GM12891 (cell line): ENCODE measurements around the gene FNBP1.
A peak's percentile ranks its signal among the peaks of the same experiment; 100 is the strongest.
"Not testable (repeated sequence)": the region's sequence is repeated elsewhere in the genome, so short reads cannot be mapped to it uniquely, and the experiment has no call there.

ENCODE experiments used
- DNase-seq: peaks from one replicate; pipeline ENCODE4 v3.0.0; 2011; ENCODE audit warnings: low spot score; ENCODE audit not compliant: insufficient read length
- FAIRE-seq: peaks from 2 replicates; lab custom pipeline; 2011; peaks lifted over from hg19 to GRCh38; lab: Jason Lieb, UNC
- PAX5 ChIP-seq: IDR thresholded peaks from 2 replicates; pipeline ENCODE4 v1.6.1; 2011; ENCODE audit warnings: low read length, moderate library complexity, mild to moderate bottlenecking; ENCODE audit not compliant: insufficient read depth, severe bottlenecking
- POLR2A ChIP-seq: IDR thresholded peaks from 2 replicates; pipeline ENCODE4 v1.6.1; 2011; ENCODE audit warnings: low read depth, low read length, control low read depth
- POLR2AphosphoS5 ChIP-seq: IDR thresholded peaks from 2 replicates; pipeline ENCODE4 v1.6.1; 2011; ENCODE audit warnings: low read depth, low read length, control low read depth
- POU2F2 ChIP-seq: IDR thresholded peaks from 2 replicates; pipeline ENCODE4 v1.6.1; 2011; ENCODE audit warnings: low read depth, mild to moderate bottlenecking, control low read depth, low read length, moderate library complexity
- SPI1 ChIP-seq: IDR thresholded peaks from 2 replicates; pipeline ENCODE4 v1.6.1; 2011; ENCODE audit warnings: low read depth, low read length, control low read depth
- TAF1 ChIP-seq: IDR thresholded peaks from 2 replicates; pipeline ENCODE4 v1.6.1; 2011; ENCODE audit warnings: low read depth, low read length, control low read depth

The FNBP1 gene

DNA sequence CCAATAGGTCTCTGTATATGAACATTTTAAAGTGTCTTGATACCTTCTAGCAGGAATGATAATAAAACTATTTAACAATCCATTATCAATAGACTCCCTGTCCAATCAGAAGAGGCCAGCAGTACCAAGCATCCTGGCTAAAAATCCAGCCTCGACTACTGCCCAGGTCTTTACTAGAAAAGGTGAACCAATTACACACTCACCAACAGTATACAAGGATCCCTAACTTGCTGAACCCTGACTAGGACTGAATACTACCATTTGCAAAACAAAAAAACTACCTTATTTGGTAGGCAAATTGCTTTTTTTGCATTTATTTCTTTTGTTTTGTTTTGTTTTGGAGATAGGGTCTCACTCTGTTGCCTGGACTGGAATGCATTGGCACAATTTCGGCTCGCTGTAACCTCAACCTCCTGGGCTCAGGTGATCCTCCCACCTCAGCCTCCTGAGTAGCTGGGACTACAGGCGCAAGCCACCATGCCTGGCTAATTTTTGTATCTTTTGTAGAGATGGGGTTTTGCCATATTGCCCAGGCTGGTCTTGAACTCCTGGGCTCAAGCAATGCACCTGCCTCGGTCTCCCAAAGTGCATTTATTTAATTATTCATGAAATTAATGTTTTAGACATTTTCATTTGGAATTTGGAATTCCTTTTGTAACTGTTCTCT lies 27.5 kb downstream of the FNBP1 start:
- no peak for DNase-seq
- TF ChIP-seq TAF1, result no peak
- TF ChIP-seq POLR2A, result peak; percentile 67
- TF ChIP-seq POLR2AphosphoS5, result peak; percentile 74
- no peak for TF ChIP-seq PAX5
- TF ChIP-seq POU2F2, result no peak
- FAIRE-seq, result no peak

- FAIRE-seq, result peak; percentile 67
- DNase-seq, result no peak
- TF ChIP-seq POLR2A, result no peak
- TF ChIP-seq POLR2AphosphoS5, result peak; percentile 65; the same call in 1 of the 2 replicates
- TF ChIP-seq PAX5, result no peak
- no peak for TF ChIP-seq TAF1
- no peak for TF ChIP-seq SPI1
Observed at GRCh38 chr9:130013326-130013725, 29.7 kb downstream of the FNBP1 start.

DNA sequence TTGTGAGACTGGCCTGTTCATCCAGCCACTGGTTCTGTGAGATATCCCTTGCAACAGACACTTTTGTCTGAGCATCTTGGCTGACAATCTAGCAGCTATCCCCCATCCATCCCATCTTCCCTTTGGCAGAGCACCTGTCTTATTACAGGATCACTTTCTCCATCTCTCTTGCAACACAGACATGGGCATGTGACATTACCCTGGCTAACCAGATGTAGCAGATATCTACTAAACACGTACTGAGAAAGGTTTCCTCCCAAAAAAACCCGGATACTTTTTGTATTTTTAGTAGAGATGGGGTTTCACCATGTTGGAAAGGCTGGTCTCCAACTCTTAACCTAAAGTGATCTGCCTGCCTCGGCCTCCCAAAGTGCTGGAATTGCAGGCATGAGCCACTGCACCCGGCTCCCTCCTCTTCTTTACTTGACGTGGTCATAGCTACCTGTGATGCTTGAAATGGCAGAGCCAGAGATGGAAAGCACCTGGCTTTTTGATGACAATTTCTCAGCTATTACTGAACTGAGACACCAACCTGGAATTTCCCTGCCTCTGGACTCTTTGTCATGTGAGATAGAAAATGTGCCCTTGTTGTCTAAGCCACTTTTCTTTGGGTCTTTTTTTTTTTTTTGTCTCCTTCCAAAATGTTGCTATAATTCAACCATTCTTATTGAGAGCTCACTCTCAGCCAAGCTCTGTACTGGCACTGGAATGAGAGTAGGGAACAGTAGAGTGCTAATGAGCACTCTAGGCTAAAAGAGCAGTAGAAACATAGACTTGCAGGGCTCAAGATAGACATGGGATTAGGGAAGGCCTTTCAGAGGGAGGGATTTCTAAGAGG lies 32.6 kb downstream of the FNBP1 start:
- DNase-seq (no peak), FAIRE-seq (peak; percentile 61)
- TF ChIP-seq SPI1, result no peak
- no peak for TF ChIP-seq PAX5
- TF ChIP-seq POU2F2, result no peak
- TF ChIP-seq POLR2AphosphoS5, result peak; percentile 91
- 0 out of 2 replicates have a peak, but pooled peaks have one; percentile 34 for TF ChIP-seq TAF1
- TF ChIP-seq POLR2A, result peak; percentile 90; the same call in 1 of the 2 replicates

- not testable (repeated sequence) for DNase-seq, FAIRE-seq
Observed at GRCh38 chr9:130009546-130009945, 33.4 kb downstream of the FNBP1 start.

- FAIRE-seq, result no peak
- no peak for TF ChIP-seq POLR2A
- 0 out of 2 replicates have a peak, but pooled peaks have one; percentile 34 for TF ChIP-seq POU2F2
- DNase-seq, result no peak
Observed at GRCh38 chr9:130008538-130008937, 34.5 kb downstream of the FNBP1 start.

- not testable (repeated sequence) for FAIRE-seq, DNase-seq
Observed at GRCh38 chr9:130006952-130007351, 36.0 kb downstream of the FNBP1 start.

DNA sequence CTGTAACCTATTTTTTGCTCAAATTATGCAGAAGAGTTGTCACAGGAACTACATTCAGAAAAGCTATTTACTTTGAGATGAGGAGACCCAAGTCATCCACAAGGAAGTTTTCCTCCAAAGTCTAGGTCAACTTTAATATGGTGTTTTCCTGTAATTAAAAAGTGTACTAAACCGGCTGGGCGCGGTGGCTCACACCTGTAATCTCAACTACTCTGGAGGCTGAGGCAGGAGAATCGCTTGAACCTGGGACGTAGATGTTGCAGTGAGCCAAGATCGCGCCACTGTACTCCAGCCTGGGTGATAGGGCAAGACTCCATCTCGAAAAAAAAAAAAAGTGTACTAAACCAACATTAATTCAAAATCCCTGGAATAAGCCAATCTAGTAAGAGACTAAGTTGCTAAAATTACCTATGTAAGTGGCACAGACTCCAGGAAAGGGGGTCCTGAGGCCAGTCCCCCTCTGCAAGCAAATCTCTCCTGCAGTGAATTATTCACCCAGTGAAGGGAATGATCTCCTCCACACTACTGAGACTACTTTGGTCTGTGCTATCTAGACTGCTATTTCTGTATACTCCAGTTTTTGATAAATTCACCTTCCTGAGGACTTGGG lies 38.9 kb downstream of the FNBP1 start:
- TF ChIP-seq TAF1 (no peak), POLR2AphosphoS5 (0 out of 2 replicates have a peak, but pooled peaks have one; percentile 29)
- FAIRE-seq (peak; percentile 75), DNase-seq (no peak)

DNA sequence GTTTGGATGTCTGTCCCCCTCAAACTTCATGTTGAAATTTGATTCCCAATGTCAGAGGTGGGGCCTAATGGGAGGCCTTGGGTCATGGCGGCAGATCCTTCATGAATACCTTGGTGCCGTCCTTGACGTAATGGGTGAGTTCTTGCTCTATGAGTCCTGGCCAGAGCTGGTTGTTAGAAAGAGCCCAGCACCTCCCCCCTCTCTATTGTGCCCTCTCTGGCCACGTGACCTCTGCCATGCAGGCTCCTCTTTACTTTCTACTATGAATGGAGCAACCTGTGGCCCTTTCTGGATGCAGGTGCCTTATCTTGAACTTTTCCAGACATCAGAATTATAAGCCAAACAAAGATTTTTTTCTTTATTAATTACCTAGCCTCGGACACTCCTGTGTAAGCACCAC lies 40.7 kb downstream of the FNBP1 start:
- no peak for FAIRE-seq
- no peak for DNase-seq
- peak; percentile 45; the same call in 1 of the 2 replicates for TF ChIP-seq POLR2AphosphoS5
- TF ChIP-seq POLR2A, result peak; percentile 44; the same call in 1 of the 2 replicates
- TF ChIP-seq SPI1, result no peak

DNA sequence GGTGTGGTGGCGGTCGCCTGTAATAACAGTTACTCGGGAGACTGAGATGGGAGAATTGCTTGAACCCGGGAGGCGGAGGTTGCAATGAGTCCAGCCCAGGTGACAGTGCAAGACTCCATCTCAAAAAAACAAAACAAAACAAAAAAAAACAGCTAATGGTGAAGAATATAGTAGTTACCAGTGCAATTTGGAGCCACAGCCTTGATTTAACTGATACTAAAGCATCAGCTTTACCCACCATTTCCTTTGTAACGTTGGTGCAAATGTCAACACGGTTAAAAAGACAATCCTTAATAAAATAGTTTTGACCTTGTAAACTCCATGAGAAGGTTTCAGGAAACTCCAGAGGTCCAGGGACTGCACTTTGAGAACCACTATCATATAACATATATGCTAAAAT lies 41.8 kb downstream of the FNBP1 start:
- no peak for FAIRE-seq
- TF ChIP-seq TAF1 (no peak), POU2F2 (no peak), POLR2AphosphoS5 (no peak), POLR2A (no peak), PAX5 (no peak), SPI1 (no peak)

GRCh38 chr9:129999141-129999510 lies 43.9 kb downstream of the FNBP1 start:
- DNase-seq (no peak), FAIRE-seq (no peak)
- no peak for TF ChIP-seq POU2F2
- TF ChIP-seq POLR2AphosphoS5, result no peak
- no peak for TF ChIP-seq PAX5
- no peak for TF ChIP-seq SPI1
- TF ChIP-seq POLR2A, result no peak
- TF ChIP-seq TAF1, result no peak

More for the DNA sequence above, 41.8 kb downstream of the FNBP1 start:
- no peak for DNase-seq
